Muscle layer of colon (tissue), 2 donors: ENCODE results near the gene TNIK.

ENCODE experiments used
- H3K27ac ChIP-seq: one replicate; pipeline ENCODE4 v1.7.0; 2013; ENCODE audit warnings: low read depth, mild to moderate bottlenecking, low read length, moderate library complexity
- H3K27me3 ChIP-seq, 2 donors: one replicate each; pipeline ENCODE4 v1.7.0; 2013; ENCODE audit warnings: low read length in 2 of 2, mild to moderate bottlenecking in 2 of 2; ENCODE audit not compliant: insufficient read depth in 2 of 2, control insufficient read depth in 1 of 2
- H3K36me3 ChIP-seq: one replicate; pipeline ENCODE4 v1.7.0; 2013; ENCODE audit warnings: mild to moderate bottlenecking, low read length; ENCODE audit not compliant: insufficient read depth
- H3K4me1 ChIP-seq: one replicate; pipeline ENCODE4 v1.7.0; 2013; ENCODE audit warnings: mild to moderate bottlenecking, low read length; ENCODE audit not compliant: insufficient read depth
- H3K4me3 ChIP-seq, 2 donors: one replicate each; pipeline ENCODE4 v1.7.0; 2013; ENCODE audit warnings: low read length in 2 of 2, low read depth in 1 of 2, mild to moderate bottlenecking in 1 of 2, moderate library complexity in 1 of 2
- H3K9ac ChIP-seq: one replicate; pipeline ENCODE4 v1.7.0; 2013; ENCODE audit warnings: low read length
- H3K9me3 ChIP-seq: one replicate; pipeline ENCODE4 v1.7.0; 2013; ENCODE audit warnings: mild to moderate bottlenecking, low read length
- donor health status: abdominal sarcoma.
- donor health status: Adenocarcinoma of cecum.

Gene TNIK

GRCh38 chr3:171354706-171355582 is 105.3 kb downstream of the TNIK start:
- Histone ChIP-seq H3K4me3 (no peak overlapping the region), H3K36me3 (no peaks in the 10 kb centered on the region), H3K4me1 (peaks cover 9% of the 10 kb centered on the region), H3K9ac (no peak overlapping the region), H3K9me3 (no peaks in the 10 kb centered on the region), H3K27ac (no peak overlapping the region), H3K27me3 (no peaks in the 10 kb centered on the region)

GRCh38 chr3:171354049-171354705 is 106.0 kb downstream of the TNIK start:
- Histone ChIP-seq H3K27ac (no peak overlapping the region), H3K9me3 (no peaks in the 10 kb centered on the region), H3K9ac (no peak overlapping the region), H3K4me3 (no peak overlapping the region), H3K27me3 (no peaks in the 10 kb centered on the region), H3K4me1 (peaks cover 9% of the 10 kb centered on the region), H3K36me3 (no peaks in the 10 kb centered on the region)

GRCh38 chr3:171353423-171353822 is 106.8 kb downstream of the TNIK start:
- Histone ChIP-seq H3K27me3 (no peaks in the 10 kb centered on the region), H3K9ac (no peak overlapping the region), H3K9me3 (no peaks in the 10 kb centered on the region), H3K4me1 (peaks cover 9% of the 10 kb centered on the region), H3K27ac (no peak overlapping the region), H3K36me3 (no peaks in the 10 kb centered on the region), H3K4me3 (no peak overlapping the region)

- H3K9ac ChIP-seq = no peak overlapping the region
- no peaks in the 10 kb centered on the region for H3K27me3 ChIP-seq
- H3K4me1 ChIP-seq = peaks cover 15% of the 10 kb centered on the region
- no peak overlapping the region for H3K4me3 ChIP-seq
- no peak overlapping the region for H3K27ac ChIP-seq
- H3K9me3 ChIP-seq = no peaks in the 10 kb centered on the region
- H3K36me3 ChIP-seq = no peaks in the 10 kb centered on the region
These were observed 107.7 kb downstream of the TNIK start for GRCh38 chr3:171352387-171352935.

- no peaks in the 10 kb centered on the region for H3K27me3 ChIP-seq
- no peak overlapping the region for H3K9ac ChIP-seq
- H3K4me3 ChIP-seq = no peak overlapping the region
- no peak overlapping the region for H3K27ac ChIP-seq
- H3K36me3 ChIP-seq = no peaks in the 10 kb centered on the region
- H3K9me3 ChIP-seq = no peaks in the 10 kb centered on the region
- peaks cover 15% of the 10 kb centered on the region for H3K4me1 ChIP-seq
These were observed 108.5 kb downstream of the TNIK start for GRCh38 chr3:171351676-171352075.

- Histone ChIP-seq H3K9ac (no peak overlapping the region), H3K36me3 (no peaks in the 10 kb centered on the region), H3K27ac (no peak overlapping the region), H3K9me3 (no peaks in the 10 kb centered on the region), H3K27me3 (no peaks in the 10 kb centered on the region), H3K4me3 (no peak overlapping the region), H3K4me1 (peaks cover 17% of the 10 kb centered on the region)
These were observed 109.8 kb downstream of the TNIK start for GRCh38 chr3:171350364-171350763.

GRCh38 chr3:171349392-171349791 is 110.8 kb downstream of the TNIK start:
- Histone ChIP-seq H3K4me3 (no peak overlapping the region), H3K36me3 (no peaks in the 10 kb centered on the region), H3K9ac (no peak overlapping the region), H3K27me3 (no peaks in the 10 kb centered on the region), H3K27ac (no peak overlapping the region), H3K4me1 (peaks cover 23% of the 10 kb centered on the region), H3K9me3 (no peaks in the 10 kb centered on the region)

- H3K9ac ChIP-seq = no peak overlapping the region
- H3K4me3 ChIP-seq = no peak overlapping the region
These were observed 112.1 kb downstream of the TNIK start for GRCh38 chr3:171348121-171348520.

GRCh38 chr3:171347301-171348039 is 112.7 kb downstream of the TNIK start:
- Histone ChIP-seq H3K4me1 (peaks cover 17% of the 10 kb centered on the region), H3K9me3 (no peaks in the 10 kb centered on the region), H3K9ac (no peak overlapping the region), H3K36me3 (no peaks in the 10 kb centered on the region), H3K27me3 (no peaks in the 10 kb centered on the region), H3K27ac (no peak overlapping the region), H3K4me3 (no peak overlapping the region)

More at GRCh38 chr3:171348121-171348520, 112.1 kb downstream of the TNIK start:
- H3K4me1 ChIP-seq = peaks cover 21% of the 10 kb centered on the region
- no peaks in the 10 kb centered on the region for H3K27me3 ChIP-seq
- H3K36me3 ChIP-seq = no peaks in the 10 kb centered on the region
- no peak overlapping the region for H3K27ac ChIP-seq
- no peaks in the 10 kb centered on the region for H3K9me3 ChIP-seq

- Histone ChIP-seq H3K27ac (no peak overlapping the region), H3K27me3 (no peaks in the 10 kb centered on the region), H3K4me1 (peaks cover 15% of the 10 kb centered on the region), H3K9me3 (no peaks in the 10 kb centered on the region), H3K9ac (no peak overlapping the region), H3K4me3 (no peak overlapping the region), H3K36me3 (no peaks in the 10 kb centered on the region)
These were observed 113.5 kb downstream of the TNIK start for GRCh38 chr3:171346582-171347300.

- Histone ChIP-seq H3K4me1 (peaks cover 14% of the 10 kb centered on the region), H3K9ac (no peak overlapping the region), H3K4me3 (no peak overlapping the region), H3K27ac (no peak overlapping the region), H3K27me3 (no peaks in the 10 kb centered on the region), H3K36me3 (no peaks in the 10 kb centered on the region), H3K9me3 (no peaks in the 10 kb centered on the region)
These were observed 114.2 kb downstream of the TNIK start for GRCh38 chr3:171346019-171346418.
